Ovary (tissue), 3 donors: Measurements from ENCODE around the gene PPME1.

Experiments used
- CTCF ChIP-seq, 3 donors: fragments of 450-650 bp in 2 of 3; fragments of 200-600 bp in 1 of 3; IDR thresholded peaks; one replicate each; pipeline versions ENCODE4 v1.5.1 to v1.8.0; 2016 to 2022; ENCODE audit warnings: antibody characterized with exemption in 3 of 3, mild to moderate bottlenecking in 1 of 3
- EP300 ChIP-seq: sonication (generic); formaldehyde crosslinking; IDR thresholded peaks from one replicate; pipeline ENCODE4 v1.6.1; 2017; ENCODE audit warnings: antibody characterized with exemption
- POLR2A ChIP-seq: fragments of 450-650 bp; IDR thresholded peaks from one replicate; pipeline ENCODE4 v1.6.1; 2017; ENCODE audit warnings: antibody characterized with exemption, mild to moderate bottlenecking, moderate library complexity
- donor health status: DM: no; HTN: no; CAD: no.

GRCh38 chr11:74147199-74147929, 23.7 kb upstream of the PPME1 start:
- no peak for TF ChIP-seq CTCF (IDR thresholded peaks at IDR 0.05)
- TF ChIP-seq POLR2A, result no peak
- no peak for TF ChIP-seq EP300
